Measurements from ENCODE around the gene COPE.
"Not testable (repeated sequence)": the region's sequence is repeated elsewhere in the genome, so short reads cannot be mapped to it uniquely, and the experiment has no call there.

COPE gene

DNA sequence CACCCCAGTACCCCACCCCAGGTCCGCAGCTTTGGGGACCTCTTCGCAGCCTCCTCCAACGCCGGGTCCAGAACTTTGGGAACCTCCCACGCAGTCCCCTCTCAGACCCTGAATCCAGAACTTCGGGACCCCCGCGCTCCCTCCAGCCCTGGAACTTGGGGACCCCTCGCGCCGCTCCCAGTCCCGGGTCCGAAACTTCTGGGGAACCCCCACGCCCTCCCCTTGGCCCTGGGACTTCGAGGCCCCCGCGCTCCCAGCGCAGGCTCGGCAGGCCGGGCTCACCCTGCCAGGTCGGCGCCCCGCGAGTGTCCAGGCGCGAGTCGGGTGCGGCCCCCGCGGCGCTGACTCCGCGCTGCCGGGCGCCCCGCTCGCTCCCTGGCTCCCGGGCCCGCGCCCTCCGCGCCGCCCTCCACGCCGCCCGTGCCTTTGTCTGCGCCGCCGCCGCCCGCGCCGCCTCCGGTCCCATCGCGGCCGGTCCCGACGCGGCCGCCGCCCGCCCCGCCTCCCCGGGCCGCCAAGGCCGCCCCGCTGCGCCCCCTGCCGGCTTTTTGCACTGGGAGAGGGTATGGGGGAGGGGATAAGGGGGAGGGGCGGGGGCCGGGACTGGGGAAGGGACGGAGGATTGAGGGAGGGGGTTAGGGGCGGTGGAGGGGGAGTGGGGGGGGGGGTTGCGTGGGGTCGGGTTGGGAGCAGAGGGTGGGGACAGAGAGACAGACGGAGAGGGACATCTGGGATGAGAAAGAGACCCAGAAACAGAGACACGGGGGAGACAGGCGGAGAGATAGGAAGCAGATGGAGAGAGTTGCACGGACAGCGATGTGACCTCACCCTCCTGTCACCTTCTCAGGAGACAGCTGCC lies 21.8 kb upstream of the COPE start, which contains the start of gene HOMER3:
Gene HOMER3, minus strand, starts transcription at position 449 of the 859 bp plus-strand sequence. CDS start 2,235 bp downstream, outside the sequence.
- no peak for DNase-seq (ENCODE audit: low read depth)

DNA sequence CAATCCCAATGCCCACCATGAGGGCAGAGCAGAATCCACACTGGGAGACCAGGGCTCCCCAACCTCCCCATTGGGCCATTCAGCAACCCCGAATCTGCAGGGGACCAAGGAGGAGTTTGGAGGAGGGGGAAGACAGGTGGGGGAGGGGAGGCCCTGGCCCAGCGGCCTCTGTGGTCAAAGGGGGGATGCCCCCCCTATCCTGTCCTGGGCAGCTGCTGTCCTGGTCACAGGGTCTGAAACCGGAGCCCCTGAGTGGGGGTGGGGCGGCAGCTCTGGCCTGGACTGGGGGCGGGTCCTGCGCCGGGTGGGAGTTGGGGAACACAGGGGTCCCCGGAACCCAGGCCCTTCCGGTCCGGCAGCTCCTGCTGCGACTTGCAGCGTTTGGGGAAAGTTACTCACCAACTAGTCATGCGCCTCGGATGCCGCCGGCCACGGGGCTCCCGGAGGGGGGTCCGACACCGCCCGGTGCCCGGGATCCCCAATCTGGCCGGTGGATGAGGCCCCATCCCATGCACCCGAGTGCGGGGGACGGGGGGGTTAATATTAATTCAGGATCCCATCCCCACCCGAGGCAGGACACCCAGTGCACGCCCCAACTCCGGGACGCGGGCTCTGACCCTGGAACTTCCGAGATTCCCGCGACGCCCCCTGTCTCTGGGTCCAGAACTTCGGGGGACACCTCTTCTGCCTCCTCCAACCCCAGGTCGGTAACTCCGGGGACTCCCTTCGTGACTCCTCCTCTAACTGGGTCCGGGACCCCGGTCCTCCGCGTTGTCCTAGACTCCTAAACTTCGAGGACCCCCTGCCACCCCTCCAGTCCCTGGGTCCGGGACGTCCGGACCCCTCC lies 21.0 kb upstream of the COPE start:
- no peak for DNase-seq (ENCODE audit: low read depth)

DNA sequence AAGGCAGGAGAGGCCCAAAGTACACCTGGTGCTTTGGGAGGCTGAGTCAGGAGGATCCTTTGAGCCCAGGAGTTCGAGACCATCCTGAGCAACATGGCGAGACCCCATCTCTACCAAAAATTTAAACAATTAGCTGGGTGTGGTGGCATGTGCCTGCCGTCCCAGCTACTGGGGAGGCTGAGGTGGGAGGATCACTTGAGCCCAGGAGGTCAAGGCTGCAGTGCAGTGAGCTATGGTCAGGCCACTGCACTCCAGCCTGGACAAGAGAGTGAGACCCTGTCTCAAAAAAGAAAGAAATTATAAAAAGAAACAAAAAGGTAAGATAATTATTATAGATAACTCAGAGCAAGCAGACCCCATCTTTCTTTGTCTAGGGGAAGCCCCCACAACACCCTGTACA lies 20.0 kb upstream of the COPE start:
- DNase-seq (ENCODE audit: low read depth), result no peak

DNA sequence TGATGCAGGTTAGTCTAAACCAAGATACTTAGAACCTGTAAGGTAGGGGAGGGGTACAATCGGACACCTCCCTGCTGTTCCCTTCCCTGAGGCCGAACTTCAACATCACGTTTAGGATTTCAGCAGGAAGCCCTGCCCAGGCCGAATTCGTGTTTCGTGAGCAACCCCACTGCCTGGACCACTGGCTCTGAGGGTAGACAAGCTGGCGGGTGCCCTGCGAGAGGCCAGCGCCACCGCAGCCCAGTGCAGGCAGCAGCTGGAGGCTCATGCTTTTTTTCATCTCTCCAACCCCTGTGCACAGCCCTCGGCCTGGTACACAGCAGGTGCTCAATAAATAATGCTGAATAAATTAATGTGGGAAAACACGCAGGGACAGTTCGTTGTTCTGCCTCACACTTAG lies 14.1 kb upstream of the COPE start:
- no peak for DNase-seq (ENCODE audit: low read depth)

DNA sequence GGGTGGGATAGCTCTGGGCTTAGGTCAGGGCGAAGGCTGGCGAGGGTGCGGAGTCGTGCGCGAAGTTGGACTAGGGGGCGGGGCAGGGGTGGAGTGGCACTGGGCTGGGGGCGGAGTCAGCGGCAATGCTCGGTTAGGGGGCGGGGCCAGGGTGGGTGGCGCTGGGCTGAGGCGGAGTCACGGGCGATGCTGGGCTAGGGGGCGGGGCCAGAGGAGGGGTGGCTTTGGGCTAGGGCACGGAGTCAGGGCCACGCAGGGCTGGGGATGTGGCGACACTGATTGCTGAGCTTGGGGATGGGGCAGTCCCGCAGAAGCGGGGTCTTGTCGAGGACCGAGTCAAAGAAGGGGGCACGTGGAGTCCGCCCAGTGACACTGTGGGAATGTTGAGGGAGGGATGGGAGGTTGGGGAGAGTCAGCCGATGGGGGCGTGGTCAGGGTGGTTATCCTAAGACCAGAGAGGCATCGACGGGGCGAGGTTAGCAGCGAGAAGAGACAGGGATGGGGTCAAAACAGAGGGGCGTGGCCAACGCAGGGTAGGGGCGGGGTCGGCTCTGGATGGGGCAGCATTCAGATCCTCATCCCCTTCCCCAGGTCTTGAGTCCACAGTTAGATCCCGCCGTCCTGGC lies 13.1 kb upstream of the COPE start:
- no peak for DNase-seq (ENCODE audit: low read depth)

- DNase-seq (ENCODE audit: low read depth), result no peak
Measured at GRCh38 chr19:18931316-18932162, 12.4 kb upstream of the COPE start.

GRCh38 chr19:18929311-18929710 lies 10.1 kb upstream of the COPE start:
- no peak for DNase-seq (ENCODE audit: low read depth)

- DNase-seq (ENCODE audit: low read depth), result no peak
Measured at GRCh38 chr19:18928018-18928805, 9.0 kb upstream of the COPE start.

DNA sequence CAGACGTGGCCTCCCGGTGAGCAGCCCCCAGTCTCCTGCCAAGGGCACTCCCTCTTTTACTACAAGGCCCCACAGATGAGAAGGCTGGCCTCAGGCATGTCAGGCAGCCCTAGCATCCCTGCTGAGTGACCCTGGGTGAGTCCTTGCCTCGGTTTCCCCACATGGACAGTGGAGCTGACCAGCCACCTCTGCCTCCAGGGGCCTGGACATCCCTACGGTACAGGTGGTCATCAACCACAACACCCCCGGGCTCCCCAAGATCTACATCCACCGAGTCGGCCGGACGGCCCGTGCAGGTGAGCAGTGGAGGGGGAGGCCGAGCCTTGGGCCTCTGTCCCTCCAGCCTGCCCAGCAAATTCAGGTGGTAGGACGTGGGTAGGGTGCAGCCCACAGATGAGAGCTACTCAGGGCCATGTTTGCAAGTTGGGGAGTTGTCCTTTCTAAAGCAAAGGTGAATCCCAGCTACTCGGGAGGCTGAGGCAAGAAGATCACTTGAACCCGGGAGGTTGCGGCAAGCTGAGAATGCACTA lies 5.6 kb upstream of the COPE start:
- DNase-seq (ENCODE audit: low read depth), result no peak

- no peak for DNase-seq (ENCODE audit: low read depth)
Measured at GRCh38 chr19:18922228-18922985, 3.2 kb upstream of the COPE start.

DNA sequence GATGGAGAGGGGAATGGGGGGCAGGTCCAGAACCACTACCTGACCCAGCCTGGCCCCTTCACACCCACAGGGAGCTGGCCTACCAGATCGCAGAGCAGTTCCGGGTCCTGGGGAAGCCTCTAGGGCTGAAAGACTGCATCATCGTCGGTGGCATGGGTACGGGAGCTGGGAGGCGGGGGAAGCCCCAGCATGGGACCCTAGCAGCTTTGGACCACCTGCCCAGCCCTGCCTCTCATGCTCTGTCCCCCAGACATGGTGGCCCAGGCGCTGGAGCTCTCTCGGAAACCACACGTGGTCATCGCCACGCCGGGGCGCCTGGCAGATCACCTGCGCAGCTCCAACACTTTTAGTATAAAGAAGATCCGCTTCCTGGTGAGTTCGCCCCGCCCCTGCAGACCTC lies 2.4 kb upstream of the COPE start:
- DNase-seq (ENCODE audit: low read depth), result no peak

GRCh38 chr19:18920400-18920799 lies 1.2 kb upstream of the COPE start:
- DNase-seq (ENCODE audit: low read depth), result no peak

GRCh38 chr19:18919900-18920214 lies 670 bp upstream of the COPE start:
- no peak for DNase-seq (ENCODE audit: low read depth)

- DNase-seq (ENCODE audit: low read depth), result not testable (repeated sequence)
Measured at GRCh38 chr19:18917593-18917992, 1.6 kb downstream of the COPE start.

DNA sequence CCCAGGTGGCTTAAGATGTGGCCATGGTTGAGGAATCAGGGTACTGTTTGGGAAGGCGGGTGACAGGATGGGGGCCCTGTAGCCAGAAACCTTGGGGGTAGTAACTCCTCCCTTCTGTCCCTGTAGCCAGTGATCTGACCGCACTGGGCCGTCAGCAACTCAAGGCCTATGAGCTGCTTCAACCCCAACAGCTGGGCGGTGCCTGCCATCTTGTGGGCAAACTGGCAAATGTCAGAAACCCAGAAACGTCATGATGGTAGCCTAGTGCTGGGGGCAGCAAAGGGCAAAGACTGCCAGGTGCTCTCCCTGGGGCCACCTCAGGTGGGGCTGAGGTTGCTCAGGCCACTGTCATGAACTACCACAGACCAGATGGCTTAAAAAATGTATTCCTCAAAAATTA lies 3.5 kb downstream of the COPE start:
- DNase-seq (ENCODE audit: low read depth), result no peak

DNA sequence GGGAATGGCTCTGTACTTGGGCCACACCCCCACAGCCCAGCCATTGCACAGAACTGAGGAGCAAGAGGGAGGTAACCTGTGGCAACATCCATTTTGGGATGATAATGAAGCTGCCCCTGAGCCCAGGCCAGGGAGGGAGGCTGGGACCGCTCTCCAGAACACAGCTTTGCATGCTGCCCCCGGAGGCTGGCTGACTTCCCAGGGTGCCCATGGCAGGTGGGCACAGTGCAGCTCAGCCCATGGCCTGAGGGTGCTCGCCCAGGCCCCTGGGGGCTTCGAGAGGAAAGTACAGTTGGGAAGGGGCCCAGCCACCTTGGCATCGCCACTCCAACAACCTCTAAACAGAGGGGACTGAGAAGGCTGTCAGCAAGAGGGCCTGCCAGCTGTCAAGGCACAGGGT lies 5.7 kb downstream of the COPE start:
- no peak for DNase-seq (ENCODE audit: low read depth)

- no peak for DNase-seq (ENCODE audit: low read depth)
Measured at GRCh38 chr19:18912933-18913332, 6.3 kb downstream of the COPE start.

GRCh38 chr19:18910801-18911436 lies 8.3 kb downstream of the COPE start:
- DNase-seq (ENCODE audit: low read depth), result no peak

- no peak for DNase-seq (ENCODE audit: low read depth)
Measured at GRCh38 chr19:18910010-18910409, 9.2 kb downstream of the COPE start.
